ENCODE results near the gene PITPNB.

The PITPNB gene

DNA sequence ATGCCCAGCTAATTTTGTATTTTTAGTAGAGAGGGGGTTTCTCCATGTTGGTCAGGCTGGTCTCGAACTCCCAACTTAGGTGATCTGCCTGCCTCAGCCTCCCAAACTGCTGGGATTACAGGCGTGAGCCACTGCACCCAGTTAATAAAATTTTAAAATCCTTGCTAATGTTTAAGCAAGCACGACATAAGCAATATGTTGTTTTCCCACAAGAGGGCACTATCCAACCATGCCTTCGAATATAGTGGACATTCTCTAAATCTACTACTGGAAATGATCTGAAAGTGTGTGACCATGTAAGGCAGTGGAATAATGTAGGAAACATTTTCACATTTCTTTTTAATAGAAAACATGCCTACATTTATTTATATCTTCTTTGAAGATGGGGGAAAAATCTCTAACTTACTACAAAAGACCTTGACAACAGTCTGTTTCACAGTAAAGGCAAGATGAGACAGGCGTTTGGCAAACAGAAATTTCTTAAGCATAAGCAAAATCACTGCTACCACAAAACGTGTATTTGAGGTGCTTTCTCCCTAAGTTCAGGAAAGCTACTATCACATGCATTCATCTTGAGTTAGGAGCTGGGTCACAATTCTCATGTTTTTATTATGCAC lies 38.2 kb downstream of the PITPNB start:
- peak; percentile 75 for DNase-seq (ENCODE audit: low spot score)

DNA sequence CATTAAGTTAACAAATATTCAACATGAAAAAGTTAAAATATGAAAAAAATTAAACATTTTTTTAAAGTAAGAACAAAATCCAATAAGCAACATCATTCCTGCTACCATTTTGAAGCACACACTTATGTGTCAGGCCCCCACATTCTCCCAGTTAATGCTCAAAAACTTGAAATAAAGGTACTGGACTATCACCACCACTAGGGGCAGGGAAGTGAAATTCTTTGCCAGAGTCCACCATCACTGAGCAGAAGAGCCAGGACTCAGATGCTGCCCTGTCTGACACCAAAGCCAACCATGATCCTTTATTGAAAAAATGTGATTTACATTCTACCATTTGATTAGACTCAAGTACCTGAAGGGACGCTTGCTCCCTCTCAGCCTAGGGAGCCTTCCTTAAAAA lies 39.1 kb downstream of the PITPNB start:
- DNase-seq (ENCODE audit: low spot score), result peak; percentile 24

DNA sequence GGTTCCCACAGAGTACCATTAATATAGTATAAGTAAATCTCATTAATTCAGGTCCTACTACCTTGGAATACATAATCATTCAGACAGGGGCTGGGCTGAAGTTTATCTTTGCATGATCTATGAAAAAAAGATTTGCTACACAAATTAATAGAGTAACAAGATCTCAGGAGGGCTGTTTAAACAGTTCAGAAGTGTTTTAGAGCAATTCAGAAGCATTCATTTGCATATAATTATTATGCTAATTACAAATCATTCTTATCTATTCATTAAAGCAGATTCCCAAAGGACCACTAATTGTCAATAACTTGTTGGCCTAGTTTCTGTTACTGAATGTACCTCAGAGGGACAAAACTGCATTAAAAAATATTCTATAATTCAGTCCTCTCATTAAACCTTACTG lies 40.5 kb downstream of the PITPNB start:
- no peak for DNase-seq (ENCODE audit: low spot score)

DNA sequence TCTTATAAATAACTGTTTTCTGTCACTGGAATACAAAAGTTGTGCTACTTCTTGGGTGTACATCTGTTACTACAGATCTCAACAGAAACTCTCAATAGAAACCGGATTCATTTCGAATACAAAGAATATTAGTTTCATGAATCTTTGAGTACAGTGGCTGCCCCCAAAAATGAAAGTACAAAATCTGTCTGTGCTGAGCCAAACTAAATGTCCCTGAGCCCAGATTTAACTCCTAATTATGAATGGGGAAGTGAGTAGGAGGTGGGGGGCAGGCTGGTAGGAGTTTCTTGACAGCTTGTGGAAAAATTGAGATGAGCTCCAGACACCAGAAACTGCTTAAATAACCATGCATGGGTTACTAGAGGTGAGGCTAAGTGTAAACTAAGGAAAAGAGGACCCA lies 41.6 kb downstream of the PITPNB start:
- DNase-seq (ENCODE audit: low spot score), result no peak

DNA sequence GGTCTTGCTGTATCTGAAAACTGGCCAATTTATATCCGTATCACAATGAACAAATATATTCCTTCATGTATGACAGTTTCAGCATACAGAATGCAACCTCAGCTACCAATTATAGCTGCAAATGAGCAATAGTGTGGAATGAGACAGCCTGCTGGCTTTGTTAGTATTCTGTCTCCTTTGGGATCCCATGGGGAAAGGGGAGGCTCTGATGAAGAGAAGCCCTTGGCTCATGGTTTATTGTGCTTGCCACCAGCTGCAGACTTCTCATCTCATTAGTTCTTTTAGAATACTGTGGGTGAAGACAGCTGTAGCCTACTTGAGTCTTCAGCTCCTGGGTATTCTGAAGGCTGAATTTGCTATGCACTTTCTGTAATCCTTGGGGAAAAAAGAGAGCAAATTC lies 42.4 kb downstream of the PITPNB start:
- DNase-seq (ENCODE audit: low spot score), result no peak

DNA sequence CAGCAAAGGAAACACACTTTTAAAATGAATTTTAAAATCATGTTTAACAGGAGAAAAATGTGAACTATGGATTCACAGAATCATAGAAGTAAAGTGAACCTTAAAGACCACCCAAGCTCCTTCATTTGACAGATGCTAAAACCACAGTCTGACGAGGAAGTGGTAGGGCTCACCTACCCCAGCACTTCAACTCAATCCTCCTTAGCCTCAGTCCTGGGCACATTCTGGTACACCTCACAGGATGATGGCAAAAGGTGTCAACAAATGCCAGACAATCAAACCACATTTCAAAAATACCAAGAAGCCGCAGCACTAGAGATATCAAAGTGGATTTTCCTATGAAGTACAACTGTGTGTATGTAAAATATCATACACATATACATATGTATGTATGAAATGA lies 43.1 kb downstream of the PITPNB start:
- no peak for DNase-seq (ENCODE audit: low spot score)

DNA sequence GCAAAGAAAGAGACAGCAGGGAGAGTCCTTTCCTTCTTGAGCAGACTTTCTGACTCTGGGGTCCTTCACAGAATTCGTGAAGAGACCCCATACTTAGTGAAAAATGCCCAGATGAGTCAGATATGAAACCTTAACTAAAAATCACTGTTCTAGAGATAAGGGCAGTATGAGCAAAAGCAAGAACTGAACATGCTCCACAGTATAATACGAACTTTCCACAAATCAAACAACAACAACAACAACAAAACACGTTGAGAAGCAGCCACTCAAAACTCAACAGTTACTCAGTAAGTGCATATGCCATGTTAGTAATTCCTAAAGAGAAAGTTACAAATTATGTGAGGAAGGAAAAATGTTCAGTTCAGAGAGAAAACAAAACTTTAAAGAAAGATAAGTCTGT lies 44.3 kb downstream of the PITPNB start:
- DNase-seq (ENCODE audit: low spot score), result no peak

DNA sequence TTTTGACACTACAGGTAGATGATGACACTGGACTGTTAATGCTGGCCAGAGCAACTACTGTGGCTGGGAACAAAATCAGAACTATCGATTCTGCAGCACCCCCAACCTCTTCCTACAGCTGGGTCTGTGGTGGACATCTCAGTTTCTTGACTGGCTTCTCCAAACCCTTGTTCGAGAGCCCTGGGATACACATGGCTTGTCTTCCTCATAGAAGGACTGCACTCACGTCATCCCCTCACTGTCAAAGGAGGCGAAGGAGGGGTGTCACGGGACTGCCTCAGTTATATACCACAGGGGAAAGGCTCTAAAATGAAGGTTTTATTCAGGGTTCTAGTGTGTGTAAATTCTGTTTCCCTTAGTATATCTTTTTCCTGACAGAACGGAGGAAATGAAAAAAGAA lies 44.9 kb downstream of the PITPNB start:
- no peak for DNase-seq (ENCODE audit: low spot score)

DNA sequence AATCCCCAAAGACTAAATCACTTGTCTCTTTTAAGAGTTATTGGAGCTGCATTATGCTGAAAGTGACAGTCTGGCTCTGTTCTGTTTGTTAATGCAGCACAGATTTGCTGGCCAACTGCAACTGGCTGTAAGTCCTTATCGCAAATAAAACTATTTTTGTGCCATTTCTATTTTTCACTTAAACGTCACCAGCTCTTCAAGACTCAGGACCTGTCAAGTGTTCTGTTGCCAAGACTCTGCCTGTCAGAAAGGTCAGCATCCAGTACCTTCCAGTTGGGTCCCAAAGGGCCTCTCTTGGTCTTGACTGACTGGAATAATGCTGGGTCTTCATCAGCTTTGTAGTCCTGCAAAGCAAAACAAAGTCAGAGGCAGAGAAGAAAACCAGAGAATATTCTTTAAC lies 45.6 kb downstream of the PITPNB start:
- DNase-seq (ENCODE audit: low spot score), result no peak

DNA sequence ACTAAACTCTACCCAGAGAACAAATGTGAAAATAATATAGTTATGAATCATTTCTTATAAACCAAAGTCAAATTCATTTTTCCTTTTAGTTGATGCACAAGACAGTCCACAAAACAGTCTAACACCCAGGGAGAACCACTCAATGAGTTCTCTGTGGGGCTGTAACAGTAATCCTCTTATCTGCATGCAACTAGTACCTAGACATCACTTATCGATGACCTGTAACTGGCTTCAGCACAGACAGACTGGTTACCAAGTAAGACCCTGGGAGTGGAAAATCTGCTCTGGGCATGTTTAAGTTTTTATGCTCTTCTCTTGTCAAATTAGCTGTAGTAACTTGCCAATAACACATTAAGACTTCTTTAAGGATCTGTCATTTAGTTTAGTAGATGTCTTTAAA lies 46.6 kb downstream of the PITPNB start:
- DNase-seq (ENCODE audit: low spot score), result no peak

DNA sequence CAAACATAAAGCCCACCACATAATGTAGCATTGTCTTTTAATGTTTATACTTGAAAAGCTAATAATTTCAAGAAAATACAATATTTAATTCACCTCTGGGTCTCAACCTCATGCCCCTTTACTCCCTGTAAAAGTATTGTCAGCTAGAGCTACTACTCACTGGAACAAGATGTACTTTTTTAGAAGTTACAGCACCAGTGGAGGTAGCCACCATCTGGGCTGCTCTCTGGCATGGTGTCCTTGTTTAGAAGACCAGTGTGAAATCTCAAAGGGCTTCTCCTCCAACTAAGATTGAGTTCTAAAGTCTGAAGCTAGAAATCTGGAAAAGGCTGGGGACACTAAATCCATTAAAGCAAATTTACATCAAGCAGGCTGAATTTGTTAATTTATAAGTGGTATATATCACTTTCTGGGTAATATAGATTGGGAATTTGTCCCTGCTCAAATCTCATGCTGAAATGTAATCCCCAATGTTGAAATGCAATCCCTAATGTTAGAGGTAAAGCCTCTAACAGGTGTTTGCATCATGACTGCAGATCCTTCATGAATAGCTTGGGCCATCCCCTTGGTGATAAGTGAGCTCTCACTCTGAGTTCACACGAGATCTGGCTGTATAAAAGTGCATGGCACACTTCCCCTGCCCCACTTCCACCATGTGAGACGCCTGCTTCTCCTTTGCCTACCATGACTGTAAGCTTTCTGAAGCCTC lies 47.6 kb downstream of the PITPNB start:
- no peak for DNase-seq (ENCODE audit: low spot score)

DNA sequence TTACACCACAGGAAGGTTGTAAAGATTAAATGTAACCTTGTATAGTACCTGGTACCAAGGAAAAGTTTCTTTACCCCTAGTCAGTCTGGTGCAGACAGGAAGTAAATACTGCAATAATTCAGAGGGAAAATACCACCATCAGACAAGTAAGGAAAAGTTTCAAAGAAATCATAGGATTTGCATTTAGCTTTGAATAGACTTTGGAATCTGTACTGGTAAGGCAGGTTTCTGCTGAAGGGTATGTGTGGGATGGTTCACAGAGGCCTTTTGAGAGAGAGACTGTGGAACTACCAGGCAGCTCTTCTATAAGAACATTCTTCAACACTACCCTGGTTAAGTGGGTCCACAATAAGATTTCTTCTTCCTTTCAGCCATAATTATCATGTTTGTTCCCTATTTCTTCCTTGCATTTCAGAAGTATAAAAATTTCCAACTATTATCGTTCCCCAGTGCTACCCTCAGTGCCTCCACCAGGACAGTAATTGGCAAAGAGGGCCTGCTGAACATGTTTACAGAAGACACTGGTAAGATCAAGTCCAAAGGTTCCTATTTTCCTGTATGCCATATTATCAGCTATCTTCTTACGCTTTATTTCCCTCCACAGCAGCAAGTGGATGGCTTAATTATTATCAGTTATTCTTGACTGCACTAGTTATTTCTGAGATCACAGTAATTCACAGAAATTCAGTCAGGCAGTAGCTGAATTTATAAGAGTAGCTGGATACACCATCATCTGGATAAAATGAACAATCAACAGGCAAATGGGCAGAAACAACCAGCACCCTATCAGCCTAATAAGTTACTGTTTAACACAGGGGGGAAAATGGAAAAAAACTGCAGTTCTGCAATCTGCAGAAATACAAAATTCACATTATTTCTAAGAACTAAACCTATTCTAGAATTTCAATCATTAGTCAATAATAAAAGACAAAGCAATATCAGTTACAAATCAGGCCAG lies 48.5 kb downstream of the PITPNB start:
- no peak for DNase-seq (ENCODE audit: low spot score)

DNA sequence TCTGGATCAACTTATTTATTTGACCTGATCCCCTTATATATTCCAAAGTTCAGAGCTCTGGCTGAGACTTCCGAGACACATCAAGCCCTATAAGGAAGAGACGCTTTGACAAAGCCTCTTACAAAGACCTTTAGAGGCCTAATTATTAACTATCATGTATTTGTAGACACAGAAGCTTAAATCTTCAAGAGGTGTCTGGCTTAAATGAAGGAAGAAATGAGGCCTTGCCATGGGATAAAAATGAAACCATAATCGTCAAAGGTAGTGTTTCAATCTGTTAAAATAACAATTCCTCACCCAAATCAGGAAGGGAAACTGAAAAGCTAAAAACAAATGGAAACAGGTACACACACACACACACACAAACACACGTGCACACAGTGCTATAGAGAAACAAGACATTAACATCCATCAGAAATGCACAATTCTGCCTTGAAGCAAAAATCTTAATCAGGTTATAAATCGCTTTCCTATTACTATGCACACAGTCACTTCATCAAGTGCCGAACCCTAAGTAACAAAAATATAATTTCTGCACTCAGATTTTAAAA lies 50.2 kb downstream of the PITPNB start:
- DNase-seq (ENCODE audit: low spot score), result no peak

DNA sequence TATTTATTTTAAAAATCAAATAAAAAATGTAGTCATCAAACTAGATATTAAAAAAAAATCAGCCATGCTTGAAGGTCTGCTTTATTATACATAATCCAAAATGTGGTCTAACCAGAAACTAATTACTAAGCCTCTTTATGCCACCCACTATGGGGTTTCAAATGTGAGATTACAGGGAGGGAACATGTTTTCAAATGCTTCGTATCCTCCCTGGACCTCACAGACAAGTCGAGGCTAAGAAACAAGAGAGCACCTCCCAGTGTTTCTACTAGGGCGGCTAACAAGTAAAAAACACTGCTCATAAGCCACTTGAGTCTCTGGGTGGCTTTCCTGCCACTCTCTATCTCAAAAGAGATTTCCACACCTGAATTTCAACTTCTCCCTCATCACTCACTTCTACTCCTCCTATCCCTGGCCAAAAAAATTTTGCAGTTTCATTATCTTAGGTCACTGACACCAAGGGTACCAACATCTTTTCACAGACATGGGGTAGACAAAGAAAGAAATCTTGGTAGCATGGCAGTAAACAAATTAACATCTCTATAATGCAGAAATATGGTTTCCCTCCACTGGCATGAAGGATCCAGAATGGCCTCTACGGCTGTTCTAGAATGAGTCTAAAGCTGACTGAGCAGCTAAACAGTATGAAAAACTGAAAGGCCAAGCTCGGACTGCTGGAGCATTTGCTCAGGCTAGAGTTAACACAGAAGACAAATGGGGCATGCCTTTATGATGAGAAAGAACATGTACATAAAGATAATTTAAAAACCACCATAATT lies 50.9 kb downstream of the PITPNB start:
- DNase-seq (ENCODE audit: low spot score), result no peak

DNA sequence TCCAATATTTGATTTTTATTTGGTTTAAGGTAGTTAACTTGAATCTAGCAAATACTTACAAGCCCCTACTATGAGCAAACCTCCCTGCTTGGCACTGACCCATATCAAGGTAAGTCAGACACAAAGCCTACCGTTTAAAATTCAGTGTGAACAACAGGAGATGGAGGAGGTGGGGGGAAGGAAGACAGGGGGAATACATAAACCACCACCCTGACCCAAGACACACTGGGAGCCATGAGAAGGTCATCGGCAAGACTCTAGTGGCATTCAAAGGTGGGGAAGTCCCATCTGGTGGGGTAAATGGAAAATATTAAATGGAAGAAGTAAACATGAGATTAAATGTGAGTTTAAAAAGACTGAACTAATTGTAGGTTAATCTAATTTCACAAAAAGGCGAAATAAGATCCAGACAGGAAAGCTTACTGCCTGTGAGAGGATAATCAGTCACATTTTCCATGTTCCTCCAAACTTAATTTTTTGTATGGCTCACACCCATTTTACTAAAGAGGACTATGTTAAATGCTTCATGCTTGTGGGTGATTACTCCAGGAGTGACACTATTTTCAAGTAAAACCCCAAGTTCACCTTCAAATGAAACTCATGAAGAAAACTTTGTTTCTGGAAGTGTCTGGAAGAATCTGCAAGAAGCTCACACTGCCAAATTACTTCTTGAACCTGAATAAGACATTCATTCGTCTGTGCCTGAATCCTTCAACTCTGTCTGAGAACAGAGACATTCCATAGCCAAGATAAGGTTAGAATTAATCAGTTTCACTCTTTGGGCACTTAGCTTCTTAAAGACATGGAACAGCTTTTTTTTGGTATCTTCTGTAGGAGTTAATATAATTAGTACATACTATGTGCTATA lies 51.7 kb downstream of the PITPNB start:
- no peak for DNase-seq (ENCODE audit: low spot score)

DNA sequence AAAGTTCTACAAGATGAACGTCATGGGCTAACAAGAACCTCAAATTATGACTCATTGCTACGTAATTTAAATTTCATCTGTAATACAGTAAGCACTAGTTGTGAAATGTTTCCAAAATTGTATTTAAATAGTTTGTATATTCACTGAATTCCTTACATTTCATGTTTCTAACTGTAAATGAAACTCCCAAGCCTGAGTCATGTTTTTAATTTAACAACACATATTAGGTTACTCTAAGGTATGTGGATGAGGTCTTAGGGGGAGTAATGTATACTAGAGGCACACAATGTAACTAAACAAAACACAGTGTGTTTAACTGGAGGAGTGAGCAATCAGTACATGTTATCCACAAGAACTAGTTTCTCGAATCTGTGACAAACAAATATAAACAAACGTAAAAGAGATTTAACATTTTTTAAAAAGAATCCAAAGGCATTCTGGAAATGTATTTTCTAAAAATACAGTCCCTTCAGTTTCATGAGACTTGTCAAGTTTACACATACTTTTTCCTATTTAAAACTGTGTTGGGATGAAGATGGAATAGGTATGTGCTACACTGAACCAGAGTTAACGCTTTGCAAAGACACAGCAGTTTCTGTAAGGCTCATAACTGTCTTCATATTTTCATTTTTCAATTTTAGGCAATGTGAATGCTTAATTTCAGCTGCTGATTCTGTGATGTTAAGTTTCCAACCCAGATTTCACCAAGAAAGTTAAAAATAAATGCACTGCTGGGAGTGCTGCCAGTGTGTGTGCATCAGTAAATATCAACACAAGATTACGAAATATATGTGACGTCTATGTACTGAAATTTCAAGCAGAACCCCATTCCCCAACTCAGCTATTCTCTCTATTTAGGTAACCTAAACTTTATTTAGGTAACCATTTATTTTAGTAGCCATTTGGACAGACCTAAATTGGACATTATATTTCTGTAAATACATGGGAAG lies 52.6 kb downstream of the PITPNB start:
- DNase-seq (ENCODE audit: low spot score), result no peak

DNA sequence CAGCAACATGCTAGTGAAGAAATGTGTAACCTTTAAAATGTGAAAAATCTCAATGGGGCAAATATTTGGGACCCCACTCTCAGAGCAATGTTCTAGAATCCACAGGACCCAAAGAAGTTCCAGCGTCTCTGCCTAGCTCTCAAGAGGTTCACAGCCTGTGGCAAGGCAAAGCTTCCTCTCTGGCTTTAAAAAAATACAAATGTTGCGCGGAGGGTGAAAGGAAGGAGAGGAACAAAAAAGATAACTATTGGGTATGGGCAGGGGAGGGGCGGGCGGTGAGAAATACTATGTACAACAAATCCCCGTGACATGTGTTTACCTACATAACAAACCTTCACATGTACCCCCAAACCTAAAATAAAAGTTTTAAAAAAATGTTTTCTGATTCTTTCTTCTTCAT lies 53.6 kb downstream of the PITPNB start:
- DNase-seq (ENCODE audit: low spot score), result no peak

DNA sequence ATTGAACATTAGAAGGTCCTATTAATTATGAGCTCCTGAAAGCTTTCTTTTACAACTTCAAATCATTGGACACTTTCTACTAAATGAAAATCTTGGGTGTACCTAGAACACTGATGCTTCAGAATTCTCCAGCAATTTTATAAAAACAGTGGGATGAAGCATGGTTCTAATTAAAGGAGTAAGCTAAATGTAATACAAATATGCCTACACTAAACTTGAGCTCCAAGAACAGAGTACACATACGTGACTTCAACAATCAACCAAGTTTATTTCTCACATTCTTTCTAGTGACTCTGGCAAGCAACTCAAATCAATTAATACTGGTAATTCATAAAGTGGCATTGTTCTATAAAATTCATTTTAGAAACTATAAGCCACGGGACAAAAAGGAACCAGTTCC lies 55.5 kb downstream of the PITPNB start:
- no peak for DNase-seq (ENCODE audit: low spot score)

DNA sequence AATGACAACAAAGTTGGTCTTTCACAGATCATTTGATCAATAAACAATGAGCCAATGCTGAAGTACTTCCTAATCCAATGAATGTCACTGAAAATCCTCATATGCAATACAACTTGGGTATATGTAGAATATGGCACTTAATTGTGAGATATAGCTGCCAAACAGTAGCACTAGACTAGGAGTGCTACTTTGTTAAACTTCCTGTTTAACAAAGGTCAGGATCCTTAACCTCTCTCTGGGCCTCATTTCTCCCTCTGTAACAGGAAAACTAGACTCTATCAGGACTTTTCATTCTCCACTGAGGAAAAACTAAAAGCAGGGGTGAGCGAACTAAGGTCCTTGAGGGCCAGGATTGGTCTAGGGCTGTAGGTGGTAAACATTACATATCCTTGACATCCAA lies 56.1 kb downstream of the PITPNB start:
- no peak for DNase-seq (ENCODE audit: low spot score)

DNA sequence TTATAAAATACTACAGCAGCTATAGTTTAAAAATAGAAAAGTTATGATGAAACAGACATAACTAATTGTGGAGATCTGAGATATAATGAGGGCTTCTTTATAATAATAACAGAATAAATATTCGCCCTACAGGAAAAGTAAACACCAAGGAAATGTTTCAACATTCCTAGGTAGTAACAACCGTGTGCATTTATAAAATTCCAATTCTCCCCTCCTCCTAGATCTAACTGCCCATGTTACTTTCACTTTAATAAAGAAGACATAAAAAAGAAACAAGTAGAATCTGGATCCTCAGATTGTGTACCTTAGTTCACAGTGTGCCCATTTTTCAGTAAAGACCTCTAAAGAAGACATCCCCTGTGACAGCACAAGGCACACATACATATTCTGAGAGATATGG lies 59.7 kb downstream of the PITPNB start:
- no peak for DNase-seq (ENCODE audit: low spot score)

All from hematopoietic multipotent progenitor cell treated with erythropoietin and hydrocortisone succinate and interleukin-3 and kit ligand, for 15 days (in vitro differentiated cells).